ENCODE measurements around the gene SGCG. TPM values are rescaled to one million over a fixed set of nuclear protein-coding genes. Genes with fewer than 3 reads are reported as not detected.
"Not testable (repeated sequence)": the region's sequence is repeated elsewhere in the genome, so short reads cannot be mapped to it uniquely, and the experiment has no call there.

Gene SGCG
- total and polyA plus RNA-seq, 9 donors = 0.15 to 2.6 (median 1.1) TPM; not detected in 5

GRCh38 chr13:23292586-23292985 is 111.8 kb downstream of the SGCG start:
- peaks cover 2% of the 10 kb centered on the region for H3K4me1 ChIP-seq (ENCODE audit: insufficient read depth)
- no peak overlapping the region for H3K27ac ChIP-seq
- no peak overlapping the region for H3K4me3 ChIP-seq
- H3K27me3 ChIP-seq = no peaks in the 10 kb centered on the region
- TF ChIP-seq, protein P1, sequence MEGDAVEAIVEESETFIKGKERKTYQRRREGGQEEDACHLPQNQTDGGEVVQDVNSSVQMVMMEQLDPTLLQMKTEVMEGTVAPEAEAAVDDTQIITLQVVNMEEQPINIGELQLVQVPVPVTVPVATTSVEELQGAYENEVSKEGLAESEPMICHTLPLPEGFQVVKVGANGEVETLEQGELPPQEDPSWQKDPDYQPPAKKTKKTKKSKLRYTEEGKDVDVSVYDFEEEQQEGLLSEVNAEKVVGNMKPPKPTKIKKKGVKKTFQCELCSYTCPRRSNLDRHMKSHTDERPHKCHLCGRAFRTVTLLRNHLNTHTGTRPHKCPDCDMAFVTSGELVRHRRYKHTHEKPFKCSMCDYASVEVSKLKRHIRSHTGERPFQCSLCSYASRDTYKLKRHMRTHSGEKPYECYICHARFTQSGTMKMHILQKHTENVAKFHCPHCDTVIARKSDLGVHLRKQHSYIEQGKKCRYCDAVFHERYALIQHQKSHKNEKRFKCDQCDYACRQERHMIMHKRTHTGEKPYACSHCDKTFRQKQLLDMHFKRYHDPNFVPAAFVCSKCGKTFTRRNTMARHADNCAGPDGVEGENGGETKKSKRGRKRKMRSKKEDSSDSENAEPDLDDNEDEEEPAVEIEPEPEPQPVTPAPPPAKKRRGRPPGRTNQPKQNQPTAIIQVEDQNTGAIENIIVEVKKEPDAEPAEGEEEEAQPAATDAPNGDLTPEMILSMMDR (IDR thresholded peaks at IDR 0.05) = no peak
- no peak for TF ChIP-seq POLR2A (IDR thresholded peaks at IDR 0.05)
- no peak for TF ChIP-seq EP300 (IDR thresholded peaks at IDR 0.05)
- WGBS, 3 donors = 15 to 35% (median 17%) methylated on average over 1 of the region's 1 CpG
- intact Hi-C loops (cut with DNase I) = no loop called here
- no peaks in the 10 kb centered on the region for H3K9me3 ChIP-seq
- no peaks in the 10 kb centered on the region for H3K36me3 ChIP-seq
- no peak for DNase-seq

GRCh38 chr13:23314837-23315236 is 134.1 kb downstream of the SGCG start:
- H3K27ac ChIP-seq = not testable (repeated sequence)

GRCh38 chr13:23319883-23320224 is 139.1 kb downstream of the SGCG start:
- WGBS, 3 donors = 22 to 42% (median 32%) methylated on average over 3 of the region's 3 CpGs
- intact Hi-C loops (cut with DNase I) = no loop called here
- no peak overlapping the region for H3K27ac ChIP-seq

More at GRCh38 chr13:23314837-23315236, 134.1 kb downstream of the SGCG start:
- 82 to 88% (median 83%) methylated on average over 6 of the region's 6 CpGs for WGBS, 3 donors
- intact Hi-C loops (cut with DNase I) = loop anchor here in 1 of 4 donors (5.0 kb wide), 1 partner anchor 1572 kb away; no protein-coding TSS in a partner anchor
- not testable (repeated sequence) for H3K4me1 ChIP-seq (ENCODE audit: insufficient read depth); DNase-seq; H3K9me3 ChIP-seq; H3K36me3 ChIP-seq; H3K4me3 ChIP-seq; H3K27me3 ChIP-seq

DNA sequence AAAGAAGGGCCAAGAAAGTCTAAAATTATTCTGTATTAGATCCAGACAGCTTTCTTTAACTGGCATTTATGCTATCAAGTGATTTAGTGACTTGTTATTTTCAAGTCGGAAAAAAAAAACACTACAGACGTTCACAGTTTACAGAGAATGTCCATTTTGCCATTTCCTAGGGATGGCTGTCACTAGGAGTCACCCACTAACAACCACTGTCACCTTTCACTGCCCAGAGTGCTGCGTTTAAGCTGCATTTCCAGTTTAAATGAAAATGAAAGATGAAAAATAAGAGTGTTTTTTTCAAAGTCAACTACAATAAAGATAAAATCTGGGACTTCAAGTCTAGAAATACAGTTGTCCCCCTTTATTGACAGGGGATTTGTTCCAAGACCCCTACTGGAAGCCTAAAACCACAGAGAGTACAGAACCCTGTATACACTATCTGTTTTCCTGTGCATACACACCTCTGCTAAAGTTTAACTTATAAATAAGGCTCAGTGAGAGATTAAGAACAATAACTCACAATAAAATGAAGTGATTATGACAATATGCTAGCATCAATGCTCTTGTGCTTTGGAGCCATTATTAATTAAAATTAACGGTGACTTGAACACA is 140.3 kb downstream of the SGCG start:
- Histone ChIP-seq H3K4me1 (ENCODE audit: insufficient read depth) (peaks cover 2% of the 10 kb centered on the region), H3K9me3 (no peaks in the 10 kb centered on the region), H3K36me3 (no peaks in the 10 kb centered on the region), H3K27me3 (no peaks in the 10 kb centered on the region), H3K27ac (no peak overlapping the region), H3K4me3 (no peak overlapping the region)
- no peak for DNase-seq
- intact Hi-C loops (cut with DNase I) = no loop called here
- WGBS, 3 donors = 25 to 29% (median 27%) methylated on average over 4 of the region's 4 CpGs
- TF ChIP-seq, protein P1 (IDR thresholded peaks at IDR 0.05) = no peak
- TF ChIP-seq EP300 (IDR thresholded peaks at IDR 0.05) (no peak), POLR2A (IDR thresholded peaks at IDR 0.05) (no peak)

More at GRCh38 chr13:23319883-23320224, 139.1 kb downstream of the SGCG start:
- TF ChIP-seq EP300 (IDR thresholded peaks at IDR 0.05) = no peak
- no peak for TF ChIP-seq POLR2A (IDR thresholded peaks at IDR 0.05)
- TF ChIP-seq, protein P1 (IDR thresholded peaks at IDR 0.05) = no peak
- no peaks in the 10 kb centered on the region for H3K9me3 ChIP-seq
- H3K4me1 ChIP-seq (ENCODE audit: insufficient read depth) = peaks cover 2% of the 10 kb centered on the region
- H3K27me3 ChIP-seq = no peaks in the 10 kb centered on the region
- H3K4me3 ChIP-seq = no peak overlapping the region
- no peaks in the 10 kb centered on the region for H3K36me3 ChIP-seq
- no peak for DNase-seq

DNA sequence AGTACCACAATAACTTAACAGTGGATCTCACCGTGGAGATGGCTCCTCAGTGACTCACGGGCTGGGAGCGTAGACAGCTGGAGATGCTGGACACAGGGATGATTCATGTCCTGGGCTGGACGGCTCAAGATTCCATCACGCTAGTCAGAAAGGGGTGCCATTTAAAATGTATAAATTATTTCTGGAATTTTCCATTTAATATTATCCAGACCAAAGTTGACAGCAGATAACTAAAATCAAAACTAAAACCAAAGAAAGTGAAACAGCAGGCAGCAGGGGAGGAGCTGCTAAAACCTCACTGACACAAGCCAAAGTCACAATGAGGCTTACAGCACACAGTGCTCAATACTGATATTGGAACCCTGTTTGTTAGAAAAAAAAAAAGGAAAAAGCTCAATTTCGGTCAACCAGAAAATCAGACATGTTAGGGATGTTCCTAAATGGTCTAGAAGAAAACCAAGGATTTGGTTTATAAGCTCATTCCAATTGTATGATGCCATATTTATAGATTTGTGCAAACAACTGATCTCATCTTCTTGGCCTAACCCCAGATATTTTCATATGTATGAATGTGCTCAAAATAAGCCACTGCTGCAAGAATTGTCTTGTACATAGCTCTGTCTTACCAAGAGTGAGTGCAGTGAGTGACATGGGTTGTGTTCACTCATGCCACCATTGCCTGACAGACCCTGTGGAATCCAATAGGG is 140.9 kb downstream of the SGCG start:
- H3K4me3 ChIP-seq = peak overlapping the region; percentile 5
- WGBS, 3 donors = 4 to 14% (median 8%) methylated on average over 6 of the region's 6 CpGs
- DNase-seq = peak in 2 of 5 donors; percentile 35 to 48
- TF ChIP-seq POLR2A (IDR thresholded peaks at IDR 0.05) (no peak), EP300 (IDR thresholded peaks at IDR 0.05) (no peak)
- TF ChIP-seq, protein P1 (IDR thresholded peaks at IDR 0.05) = no peak
- no peak overlapping the region for H3K27ac ChIP-seq
- H3K9me3 ChIP-seq = no peaks in the 10 kb centered on the region
- intact Hi-C loops (cut with DNase I) = no loop called here
- no peaks in the 10 kb centered on the region for H3K36me3 ChIP-seq
- H3K4me1 ChIP-seq (ENCODE audit: insufficient read depth) = peaks cover 2% of the 10 kb centered on the region
- no peaks in the 10 kb centered on the region for H3K27me3 ChIP-seq
